ENCODE measurements around the gene MAML2.

DNA sequence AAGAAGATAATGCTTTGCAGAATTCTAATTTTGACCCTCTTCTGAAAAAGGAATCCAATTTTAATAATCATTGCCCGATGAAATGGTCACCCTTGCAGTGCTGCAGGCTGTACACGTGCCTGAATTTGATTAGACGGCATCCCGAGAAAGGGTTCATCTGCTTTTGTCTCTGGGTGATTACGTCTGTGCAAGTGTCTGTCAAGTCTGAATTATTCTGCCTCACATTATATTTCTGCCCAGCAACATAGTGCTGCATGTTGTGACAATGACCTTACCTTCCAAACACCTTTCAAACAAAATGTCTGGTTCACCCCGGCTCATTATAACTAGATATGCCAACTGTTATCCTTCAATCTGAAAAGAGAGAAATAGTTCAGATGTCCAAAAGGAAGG lies 164.1 kb downstream of the MAML2 start:
- no peak for TF ChIP-seq POLR2AphosphoS5 (IDR thresholded peaks at IDR 0.05)
- TF ChIP-seq, protein P1, sequence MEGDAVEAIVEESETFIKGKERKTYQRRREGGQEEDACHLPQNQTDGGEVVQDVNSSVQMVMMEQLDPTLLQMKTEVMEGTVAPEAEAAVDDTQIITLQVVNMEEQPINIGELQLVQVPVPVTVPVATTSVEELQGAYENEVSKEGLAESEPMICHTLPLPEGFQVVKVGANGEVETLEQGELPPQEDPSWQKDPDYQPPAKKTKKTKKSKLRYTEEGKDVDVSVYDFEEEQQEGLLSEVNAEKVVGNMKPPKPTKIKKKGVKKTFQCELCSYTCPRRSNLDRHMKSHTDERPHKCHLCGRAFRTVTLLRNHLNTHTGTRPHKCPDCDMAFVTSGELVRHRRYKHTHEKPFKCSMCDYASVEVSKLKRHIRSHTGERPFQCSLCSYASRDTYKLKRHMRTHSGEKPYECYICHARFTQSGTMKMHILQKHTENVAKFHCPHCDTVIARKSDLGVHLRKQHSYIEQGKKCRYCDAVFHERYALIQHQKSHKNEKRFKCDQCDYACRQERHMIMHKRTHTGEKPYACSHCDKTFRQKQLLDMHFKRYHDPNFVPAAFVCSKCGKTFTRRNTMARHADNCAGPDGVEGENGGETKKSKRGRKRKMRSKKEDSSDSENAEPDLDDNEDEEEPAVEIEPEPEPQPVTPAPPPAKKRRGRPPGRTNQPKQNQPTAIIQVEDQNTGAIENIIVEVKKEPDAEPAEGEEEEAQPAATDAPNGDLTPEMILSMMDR (IDR thresholded peaks at IDR 0.05): no peak
- TF ChIP-seq POLR2A (IDR thresholded peaks at IDR 0.05; ENCODE audit: low read depth): no peak
- TF ChIP-seq EP300 (IDR thresholded peaks at IDR 0.05): no peak

Measured in esophagus muscularis mucosa (tissue), 4 donors.